Activated naive CD4-positive, alpha-beta T cell treated with anti-CD3 and anti-CD28 coated beads, Interleukin-2, amount 50 U/mL, for 24 hours (primary cell): ENCODE measurements around the gene HOPX.
"Not testable (repeated sequence)": the region's sequence is repeated elsewhere in the genome, so short reads cannot be mapped to it uniquely, and the experiment has no call there.

Experiments used
- H3K27ac Mint-ChIP-seq: one replicate; pipeline ENCODE4 v1.8.0; 2021; ENCODE audit warnings: mild to moderate bottlenecking, mixed read lengths
- H3K27me3 Mint-ChIP-seq: one replicate; pipeline ENCODE4 v1.8.0; 2021; ENCODE audit warnings: mixed read lengths
- H3K36me3 Mint-ChIP-seq: one replicate; pipeline ENCODE4 v1.8.0; 2021; ENCODE audit warnings: mixed read lengths
- H3K4me1 Mint-ChIP-seq: one replicate; pipeline ENCODE4 v1.8.0; 2021; ENCODE audit warnings: mixed read lengths
- H3K4me3 Mint-ChIP-seq: one replicate; pipeline ENCODE4 v1.8.0; 2021; ENCODE audit warnings: mild to moderate bottlenecking, mixed read lengths
- H3K9me3 Mint-ChIP-seq: one replicate; pipeline ENCODE4 v1.8.0; 2021; ENCODE audit warnings: mixed read lengths

Gene HOPX

DNA sequence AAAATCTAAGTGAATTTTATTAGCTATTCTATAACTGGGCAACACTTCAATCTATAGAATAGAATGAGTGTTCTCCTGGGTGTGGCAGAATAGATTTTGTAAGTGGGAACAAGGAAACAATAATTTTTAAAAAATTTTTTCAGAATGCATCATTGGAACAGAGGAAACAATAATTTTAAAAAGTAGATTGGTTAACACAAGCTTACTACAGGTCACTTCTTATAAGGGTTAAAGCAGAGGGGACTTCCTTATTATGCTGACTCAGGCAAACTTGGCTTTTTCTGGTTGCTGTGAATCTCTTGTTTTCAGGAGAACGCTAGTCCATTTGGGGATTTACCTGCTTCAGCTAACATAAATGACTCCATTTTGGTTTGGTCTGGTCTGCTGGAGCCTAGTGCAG, 52.5 kb downstream of the HOPX start:
- Mint-ChIP-seq H3K36me3 (peaks cover 4% of the 10 kb centered on the region), H3K4me3 (no peak overlapping the region), H3K27ac (no peak overlapping the region), H3K4me1 (no peaks in the 10 kb centered on the region), H3K9me3 (peaks cover 9% of the 10 kb centered on the region), H3K27me3 (no peaks in the 10 kb centered on the region)

- Mint-ChIP-seq H3K27me3 (no peaks in the 10 kb centered on the region), H3K36me3 (peaks cover 4% of the 10 kb centered on the region), H3K9me3 (peaks cover 9% of the 10 kb centered on the region)
Observed at GRCh38 chr4:56627985-56628384, 53.1 kb downstream of the HOPX start.

GRCh38 chr4:56627375-56627774, 53.7 kb downstream of the HOPX start:
- Mint-ChIP-seq H3K36me3 (peaks cover 4% of the 10 kb centered on the region), H3K27ac (no peak overlapping the region), H3K4me3 (no peak overlapping the region), H3K9me3 (peaks cover 9% of the 10 kb centered on the region), H3K27me3 (no peaks in the 10 kb centered on the region), H3K4me1 (no peaks in the 10 kb centered on the region)

More at GRCh38 chr4:56627985-56628384, 53.1 kb downstream of the HOPX start:
- Mint-ChIP-seq H3K4me3 (no peak overlapping the region), H3K27ac (no peak overlapping the region), H3K4me1 (no peaks in the 10 kb centered on the region)

- Mint-ChIP-seq H3K4me1 (no peaks in the 10 kb centered on the region), H3K4me3 (no peak overlapping the region), H3K9me3 (peaks cover 9% of the 10 kb centered on the region), H3K27me3 (no peaks in the 10 kb centered on the region), H3K27ac (no peak overlapping the region), H3K36me3 (peaks cover 4% of the 10 kb centered on the region)
Observed at GRCh38 chr4:56626963-56627362, 54.1 kb downstream of the HOPX start.

DNA sequence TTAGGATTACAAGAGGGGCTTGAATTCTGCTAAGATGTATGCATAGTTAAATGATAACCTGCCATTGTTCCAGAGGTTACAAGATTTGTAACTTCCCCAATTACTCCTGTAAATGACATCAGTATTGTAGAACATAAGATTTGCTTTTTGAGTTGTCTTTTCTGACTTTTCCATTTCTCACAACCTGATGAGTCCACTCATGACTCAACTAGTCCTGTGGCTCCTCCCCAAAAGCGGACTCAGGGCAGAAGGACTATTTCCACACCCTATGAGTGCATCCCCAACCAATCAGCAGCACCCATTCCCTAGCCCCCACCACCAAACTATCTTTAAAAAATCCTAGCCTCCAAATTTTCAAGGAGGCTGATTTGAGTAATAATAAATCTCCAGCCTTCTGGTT, 54.7 kb downstream of the HOPX start:
- H3K36me3 Mint-ChIP-seq: peaks cover 4% of the 10 kb centered on the region
- no peak overlapping the region for H3K27ac Mint-ChIP-seq
- H3K9me3 Mint-ChIP-seq: peaks cover 9% of the 10 kb centered on the region
- H3K27me3 Mint-ChIP-seq: no peaks in the 10 kb centered on the region
- H3K4me3 Mint-ChIP-seq: no peak overlapping the region
- no peaks in the 10 kb centered on the region for H3K4me1 Mint-ChIP-seq

GRCh38 chr4:56622176-56622575, 58.9 kb downstream of the HOPX start:
- Mint-ChIP-seq H3K27me3 (peaks cover 3% of the 10 kb centered on the region), H3K9me3 (peaks cover 4% of the 10 kb centered on the region), H3K4me1 (no peaks in the 10 kb centered on the region)

GRCh38 chr4:56619816-56620215, 61.3 kb downstream of the HOPX start:
- H3K4me1 Mint-ChIP-seq: no peaks in the 10 kb centered on the region
- H3K4me3 Mint-ChIP-seq: no peak overlapping the region
- peaks cover 2% of the 10 kb centered on the region for H3K36me3 Mint-ChIP-seq
- H3K9me3 Mint-ChIP-seq: no peaks in the 10 kb centered on the region
- no peak overlapping the region for H3K27ac Mint-ChIP-seq
- peaks cover 3% of the 10 kb centered on the region for H3K27me3 Mint-ChIP-seq

More at GRCh38 chr4:56622176-56622575, 58.9 kb downstream of the HOPX start:
- H3K4me3 Mint-ChIP-seq: no peak overlapping the region
- H3K27ac Mint-ChIP-seq: no peak overlapping the region
- H3K36me3 Mint-ChIP-seq: peaks cover 3% of the 10 kb centered on the region

- Mint-ChIP-seq H3K27me3 (peaks cover 3% of the 10 kb centered on the region), H3K36me3 (peaks cover 2% of the 10 kb centered on the region), H3K9me3 (no peaks in the 10 kb centered on the region), H3K4me3 (no peak overlapping the region), H3K4me1 (no peaks in the 10 kb centered on the region), H3K27ac (no peak overlapping the region)
Observed at GRCh38 chr4:56619160-56619559, 61.9 kb downstream of the HOPX start.

GRCh38 chr4:56618734-56619133, 62.4 kb downstream of the HOPX start:
- Mint-ChIP-seq H3K27ac (no peak overlapping the region), H3K4me1 (no peaks in the 10 kb centered on the region), H3K36me3 (no peaks in the 10 kb centered on the region), H3K9me3 (no peaks in the 10 kb centered on the region), H3K27me3 (peaks cover 3% of the 10 kb centered on the region), H3K4me3 (no peak overlapping the region)

DNA sequence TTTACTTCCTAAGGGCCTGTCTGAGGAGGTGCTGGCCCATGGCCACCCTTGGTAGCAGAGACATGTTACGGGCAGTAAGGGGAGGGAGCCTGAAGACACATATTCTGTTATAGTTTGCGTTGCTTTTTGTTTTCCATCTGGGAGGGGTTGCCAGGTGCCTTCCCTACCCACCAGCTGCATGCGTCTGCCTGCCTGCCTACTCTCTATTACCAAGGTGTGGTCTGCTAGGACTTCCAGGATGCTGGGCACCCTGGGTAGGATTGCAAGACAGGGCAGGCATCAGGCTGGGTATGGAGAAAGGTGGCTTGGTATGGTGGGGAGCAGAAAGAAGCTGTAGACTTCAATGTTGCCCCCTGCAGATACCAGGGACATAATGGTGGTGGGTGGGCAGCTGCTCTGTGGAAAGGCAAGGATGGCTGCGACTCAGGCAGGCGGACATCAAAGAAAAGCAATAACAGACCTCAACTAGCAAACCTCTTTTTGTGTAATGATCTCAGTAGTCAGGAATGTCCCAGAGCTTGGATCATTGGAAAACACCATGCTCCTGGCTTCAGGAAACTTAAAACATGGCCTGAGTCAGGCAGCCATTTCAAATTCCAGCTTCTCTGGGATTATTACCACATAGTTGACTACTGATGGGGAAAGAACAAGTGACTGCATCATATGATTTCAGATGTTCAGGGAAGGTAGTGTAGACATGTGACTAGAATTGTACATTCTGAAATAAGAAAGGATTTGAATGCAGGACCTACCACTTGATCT, 67.8 kb downstream of the HOPX start:
- Mint-ChIP-seq H3K27ac (no peak overlapping the region), H3K4me1 (no peaks in the 10 kb centered on the region), H3K27me3 (peaks cover 2% of the 10 kb centered on the region), H3K36me3 (no peaks in the 10 kb centered on the region), H3K4me3 (no peak overlapping the region), H3K9me3 (no peaks in the 10 kb centered on the region)

DNA sequence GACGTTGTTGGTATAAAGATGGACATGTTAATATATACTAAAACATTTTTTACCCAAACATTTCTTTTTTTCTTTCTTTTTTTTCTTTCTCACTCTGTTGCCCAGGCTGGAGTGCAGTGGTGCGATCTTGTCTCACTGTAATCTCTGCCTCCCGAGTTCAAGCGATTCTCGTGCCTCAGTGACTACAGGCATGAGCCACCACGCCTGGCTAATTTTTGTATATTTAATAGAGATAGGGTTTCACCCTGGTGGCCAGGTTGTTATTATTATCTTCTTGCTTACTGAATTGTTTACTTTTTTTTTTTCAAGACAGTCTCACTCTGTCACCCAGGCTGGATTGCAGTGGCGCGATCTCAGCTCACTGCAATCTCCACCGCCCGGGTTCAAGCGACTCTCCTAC, 68.8 kb downstream of the HOPX start:
- H3K9me3 Mint-ChIP-seq: no peaks in the 10 kb centered on the region
- H3K27me3 Mint-ChIP-seq: no peaks in the 10 kb centered on the region
- no peaks in the 10 kb centered on the region for H3K4me1 Mint-ChIP-seq
- H3K27ac Mint-ChIP-seq: no peak overlapping the region
- H3K4me3 Mint-ChIP-seq: no peak overlapping the region
- no peaks in the 10 kb centered on the region for H3K36me3 Mint-ChIP-seq

DNA sequence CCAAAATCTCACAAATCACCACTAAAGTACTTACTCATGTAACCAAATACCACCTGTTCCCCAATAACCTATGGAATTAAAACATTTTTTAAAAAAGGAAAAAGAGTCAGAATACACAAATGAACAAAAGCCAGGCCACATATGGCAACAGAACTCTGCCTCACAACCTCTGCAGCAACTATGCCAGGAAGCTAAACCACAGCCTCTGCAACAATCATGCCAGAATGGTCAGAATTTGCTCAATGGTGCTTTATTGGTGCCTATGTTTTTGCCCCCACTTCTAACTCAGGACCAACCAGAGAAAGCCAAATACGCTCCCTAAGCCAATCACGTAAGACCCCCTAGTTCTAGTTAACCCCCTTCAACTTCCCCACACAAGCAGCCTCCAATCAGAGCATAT, 69.6 kb downstream of the HOPX start:
- no peaks in the 10 kb centered on the region for H3K4me1 Mint-ChIP-seq
- no peaks in the 10 kb centered on the region for H3K36me3 Mint-ChIP-seq
- H3K9me3 Mint-ChIP-seq: no peaks in the 10 kb centered on the region
- H3K27ac Mint-ChIP-seq: no peak overlapping the region
- no peak overlapping the region for H3K4me3 Mint-ChIP-seq
- H3K27me3 Mint-ChIP-seq: no peaks in the 10 kb centered on the region

DNA sequence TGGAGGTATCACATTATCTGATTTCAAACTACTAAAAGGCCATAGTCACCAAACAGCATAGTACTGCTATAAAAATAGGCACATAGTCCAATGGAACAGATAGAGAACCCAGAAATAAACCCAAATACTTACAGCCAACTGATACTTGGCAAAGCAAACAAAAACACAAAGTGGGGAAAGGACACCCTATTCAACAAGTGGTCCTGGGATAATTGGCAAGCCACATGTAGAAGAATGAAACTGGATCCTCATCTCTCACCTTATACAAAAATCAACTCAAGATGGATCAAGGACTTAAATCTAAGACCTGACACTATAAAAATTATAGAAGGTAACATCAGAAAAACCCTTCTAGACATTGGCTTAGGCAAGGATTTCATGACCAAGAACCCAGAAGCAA, 70.9 kb downstream of the HOPX start:
- H3K36me3 Mint-ChIP-seq, H3K4me3 Mint-ChIP-seq, H3K9me3 Mint-ChIP-seq, H3K27ac Mint-ChIP-seq, H3K4me1 Mint-ChIP-seq, H3K27me3 Mint-ChIP-seq: not testable (repeated sequence)

DNA sequence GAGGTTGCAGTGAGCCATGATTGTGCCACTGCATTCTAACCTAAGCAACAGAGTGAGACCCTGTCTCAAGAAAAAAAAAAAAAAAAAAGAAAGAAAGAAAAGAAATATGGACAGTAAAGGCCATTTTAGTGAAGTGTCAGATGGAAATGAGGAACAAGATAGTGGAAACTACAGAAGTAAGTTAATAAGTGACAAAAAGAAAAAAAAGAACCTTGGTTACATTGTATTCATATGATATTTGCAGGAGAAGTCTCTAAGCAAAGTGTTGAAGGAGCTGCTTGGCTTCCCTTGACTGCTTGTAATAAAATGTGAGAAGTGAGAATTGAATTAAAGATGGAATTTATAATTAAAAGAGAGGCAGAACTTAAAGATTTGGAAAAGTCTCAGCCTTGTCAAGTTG, 73.2 kb downstream of the HOPX start:
- H3K36me3 Mint-ChIP-seq: no peaks in the 10 kb centered on the region
- H3K27ac Mint-ChIP-seq: no peak overlapping the region
- H3K4me3 Mint-ChIP-seq: no peak overlapping the region
- H3K9me3 Mint-ChIP-seq: no peaks in the 10 kb centered on the region
- H3K27me3 Mint-ChIP-seq: no peaks in the 10 kb centered on the region
- no peaks in the 10 kb centered on the region for H3K4me1 Mint-ChIP-seq

- Mint-ChIP-seq H3K27me3 (no peaks in the 10 kb centered on the region), H3K36me3 (no peaks in the 10 kb centered on the region), H3K4me3 (no peak overlapping the region), H3K4me1 (no peaks in the 10 kb centered on the region), H3K9me3 (no peaks in the 10 kb centered on the region), H3K27ac (no peak overlapping the region)
Observed at GRCh38 chr4:56606385-56606784, 74.7 kb downstream of the HOPX start.

DNA sequence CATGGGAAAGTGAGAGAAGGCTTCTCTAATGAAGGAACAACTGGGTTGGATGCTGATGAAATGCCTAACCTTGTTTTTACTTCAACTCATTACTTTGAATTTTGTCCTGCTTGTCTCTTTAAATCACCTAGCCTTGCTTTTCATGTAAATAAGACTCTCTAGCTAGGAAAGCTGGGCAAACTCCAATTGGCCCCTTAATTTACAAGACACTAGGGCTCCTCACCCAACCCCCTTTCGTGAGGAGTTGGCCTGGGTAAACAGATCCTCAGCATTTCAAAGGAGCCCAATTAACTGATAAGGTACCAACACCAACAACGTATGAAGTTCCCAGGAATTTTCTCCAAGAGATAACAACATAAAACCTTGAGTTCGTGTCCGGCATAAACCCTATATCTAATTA, 75.6 kb downstream of the HOPX start:
- not testable (repeated sequence) for H3K36me3 Mint-ChIP-seq, H3K27me3 Mint-ChIP-seq, H3K4me3 Mint-ChIP-seq, H3K27ac Mint-ChIP-seq, H3K4me1 Mint-ChIP-seq, H3K9me3 Mint-ChIP-seq

- H3K4me1 Mint-ChIP-seq: no peaks in the 10 kb centered on the region
Observed at GRCh38 chr4:56603297-56603696, 77.8 kb downstream of the HOPX start.

More at GRCh38 chr4:56603297-56603696, 77.8 kb downstream of the HOPX start:
- H3K36me3 Mint-ChIP-seq: no peaks in the 10 kb centered on the region
- H3K9me3 Mint-ChIP-seq: no peaks in the 10 kb centered on the region
- no peak overlapping the region for H3K27ac Mint-ChIP-seq
- no peak overlapping the region for H3K4me3 Mint-ChIP-seq
- H3K27me3 Mint-ChIP-seq: no peaks in the 10 kb centered on the region
